H1 (cell line): ENCODE measurements around the gene ST6GALNAC4. TPM values are rescaled to one million over a fixed set of nuclear protein-coding genes. Genes with fewer than 3 reads are reported as not detected.

ENCODE experiments used
- CTCF ChIA-PET: fragments of 300-600 bp; sonication (Branson Sonifier 250); formaldehyde crosslinking; loops from one replicate; lab custom pipeline; 2021; ENCODE audit not compliant: partially characterized antibody; lab: Charles Lee
- POLR2A ChIA-PET: fragments of 300-600 bp; sonication (Branson Sonifier 250); formaldehyde crosslinking; loops from one replicate; lab custom pipeline; 2021; ENCODE audit warnings: inconsistent platforms; ENCODE audit not compliant: partially characterized antibody; lab: Charles Lee
- DNase-seq, 2 experiments: peaks; one replicate each; pipeline versions ENCODE4 v3.0.0 to v3.0.0-alpha.2; 2010 to 2022; ENCODE audit warnings: low spot score in 2 of 2, low read depth in 1 of 2, mixed read lengths in 1 of 2
- FAIRE-seq: peaks from 2 replicates; lab custom pipeline; 2011; peaks lifted over from hg19 to GRCh38; lab: Jason Lieb, UNC
- H2AFZ ChIP-seq: 2 replicates; pipeline ENCODE4 v1.8.1; 2012; ENCODE audit warnings: low read length, inconsistent platforms
- H2AK5ac ChIP-seq: 2 replicates; pipeline ENCODE4 v1.6.1; 2013; ENCODE audit warnings: low read depth, low read length
- H2BK120ac ChIP-seq: replicated peaks from 2 replicates; pipeline ENCODE3; 2013; ENCODE audit warnings: low read depth, low read length, inconsistent platforms
- H2BK12ac ChIP-seq: 2 replicates; pipeline ENCODE4 v1.6.1; 2013; ENCODE audit warnings: low read depth, low read length
- H2BK15ac ChIP-seq: 2 replicates; pipeline ENCODE4 v1.6.1; 2013; ENCODE audit warnings: low read length
- H2BK20ac ChIP-seq: 2 replicates; pipeline ENCODE4 v1.6.1; 2013; ENCODE audit warnings: low read length
- H2BK5ac ChIP-seq: 2 replicates; pipeline ENCODE4 v1.6.1; 2013; ENCODE audit warnings: low read depth, low read length
- H3K14ac ChIP-seq: 2 replicates; pipeline ENCODE4 v1.6.1; 2013; ENCODE audit warnings: inconsistent platforms; ENCODE audit not compliant: insufficient read length
- H3K18ac ChIP-seq: 2 replicates; pipeline ENCODE4 v1.6.1; 2013; ENCODE audit warnings: low read length; ENCODE audit errors: extremely low read depth
- H3K23ac ChIP-seq: 2 replicates; pipeline ENCODE4 v1.6.1; 2013; ENCODE audit warnings: inconsistent platforms; ENCODE audit not compliant: insufficient read length
- H3K23me2 ChIP-seq: 2 replicates; pipeline ENCODE4 v1.6.1; 2013; ENCODE audit warnings: low read depth, low read length
- H3K27ac ChIP-seq: 2 replicates; pipeline ENCODE4 v1.6.1; 2011; ENCODE audit warnings: low read depth, low read length, inconsistent platforms
- H3K27me3 ChIP-seq, 4 experiments: replicated peaks in 1 of 4; 1 replicate in 1 of 4; 2 replicates in 3 of 4; pipeline versions ENCODE4 v1.6.1 to v1.8.1; 2011 to 2013; ENCODE audit warnings: low read length in 3 of 4, mild to moderate bottlenecking in 3 of 4, inconsistent platforms in 2 of 4, mixed read lengths in 2 of 4, moderate library complexity in 1 of 4; ENCODE audit not compliant: control insufficient read depth in 3 of 4, insufficient read depth in 3 of 4; ENCODE audit errors: extremely low read depth in 1 of 4
- H3K36me3 ChIP-seq, 4 experiments: 2 replicates each; pipeline versions ENCODE4 v1.6.1 to v1.8.1; 2011 to 2013; ENCODE audit warnings: mild to moderate bottlenecking in 4 of 4, low read length in 3 of 4, moderate library complexity in 2 of 4, control low read depth in 1 of 4, inconsistent platforms in 1 of 4; ENCODE audit not compliant: insufficient read depth in 4 of 4, control insufficient read depth in 2 of 4
- H3K4ac ChIP-seq: replicated peaks from 2 replicates; pipeline ENCODE3; 2013; ENCODE audit warnings: low read length, low read depth, mixed read lengths, inconsistent platforms; ENCODE audit not compliant: insufficient read length
- H3K4me1 ChIP-seq, 4 experiments: replicated peaks in 1 of 4; 1 replicate in 1 of 4; 2 replicates in 3 of 4; pipeline versions ENCODE4 v1.6.1 to v1.8.1; 2011 to 2013; ENCODE audit warnings: low read length in 3 of 4, inconsistent platforms in 2 of 4, mixed read lengths in 1 of 4; ENCODE audit not compliant: insufficient read depth in 4 of 4, control insufficient read depth in 3 of 4
- H3K4me2 ChIP-seq, 2 experiments: 2 replicates each; pipeline versions ENCODE4 v1.6.1 to v1.8.1; 2011 to 2013; ENCODE audit warnings: low read depth in 2 of 2, low read length in 2 of 2, control low read depth in 1 of 2, inconsistent platforms in 1 of 2, mild to moderate bottlenecking in 1 of 2; ENCODE audit not compliant: insufficient read depth in 1 of 2
- H3K4me3 ChIP-seq, 4 experiments: fragments of 200-600, 300-600 bp in 1 of 4; sonication (generic), shearing (Covaris generic), sonication (Bioruptor Twin) in 1 of 4; 2 replicates each; pipeline versions ENCODE4 v1.5.1 to v1.8.1; 2011 to 2016; ENCODE audit warnings: low read length in 4 of 4, low read depth in 3 of 4, control low read depth in 2 of 4, inconsistent platforms in 2 of 4, mild to moderate bottlenecking in 2 of 4, mixed read lengths in 1 of 4, moderate library complexity in 1 of 4; ENCODE audit not compliant: insufficient read depth in 2 of 4; ENCODE audit errors: extremely low read depth in 1 of 4
- H3K56ac ChIP-seq: replicated peaks from 2 replicates; pipeline ENCODE3; 2013; ENCODE audit warnings: low read depth, mild to moderate bottlenecking, mixed read lengths, low read length, inconsistent platforms; ENCODE audit not compliant: insufficient read length
- H3K79me1 ChIP-seq: 2 replicates; pipeline ENCODE4 v1.6.1; 2013; ENCODE audit warnings: low read depth, low read length, control low read depth
- H3K79me2 ChIP-seq, 2 experiments: 2 replicates each; pipeline versions ENCODE4 v1.6.1 to v1.8.1; 2012 to 2013; ENCODE audit warnings: low read length in 2 of 2, mild to moderate bottlenecking in 2 of 2, inconsistent platforms in 1 of 2; ENCODE audit not compliant: insufficient read depth in 2 of 2, control insufficient read depth in 1 of 2
- H3K9ac ChIP-seq, 4 experiments: replicated peaks in 1 of 4; 1 replicate in 1 of 4; 2 replicates in 3 of 4; pipeline versions ENCODE4 v1.6.1 to v1.8.1; 2011 to 2013; ENCODE audit warnings: low read depth in 3 of 4, low read length in 3 of 4, control low read depth in 2 of 4, mild to moderate bottlenecking in 2 of 4, moderate library complexity in 2 of 4, inconsistent platforms in 1 of 4; ENCODE audit errors: extremely low read depth in 1 of 4
- H3K9me3 ChIP-seq, 2 experiments: 2 replicates each; pipeline versions ENCODE4 v1.6.1 to v1.8.1; 2012 to 2013; ENCODE audit warnings: mild to moderate bottlenecking in 2 of 2, moderate library complexity in 2 of 2, control low read depth in 1 of 2, inconsistent platforms in 1 of 2, low read depth in 1 of 2, low read length in 1 of 2, mixed read lengths in 1 of 2; ENCODE audit not compliant: insufficient read depth in 2 of 2
- H4K20me1 ChIP-seq, 2 experiments: replicated peaks in 1 of 2; 2 replicates each; pipeline versions ENCODE3 to v1.8.1; 2011 to 2013; ENCODE audit warnings: inconsistent platforms in 2 of 2, low read length in 2 of 2, mild to moderate bottlenecking in 1 of 2; ENCODE audit not compliant: insufficient read depth in 2 of 2, control insufficient read depth in 1 of 2
- H4K5ac ChIP-seq: 2 replicates; pipeline ENCODE4 v1.6.1; 2013; ENCODE audit warnings: low read length, low read depth, mixed read lengths, inconsistent platforms; ENCODE audit not compliant: insufficient read length
- H4K8ac ChIP-seq: 2 replicates; pipeline ENCODE4 v1.8.0; 2013; ENCODE audit warnings: mild to moderate bottlenecking, moderate library complexity, low read length, inconsistent platforms; ENCODE audit not compliant: insufficient read depth; ENCODE audit errors: extremely low read depth
- H4K91ac ChIP-seq: replicated peaks from 2 replicates; pipeline ENCODE3; 2013; ENCODE audit warnings: low read length, mixed read lengths, inconsistent platforms; ENCODE audit not compliant: insufficient read length
- BCL11A ChIP-seq, 2 experiments: IDR thresholded peaks; one replicate each; pipeline ENCODE4 v1.6.1; 2011; ENCODE audit warnings: low read depth in 2 of 2, low read length in 2 of 2, mild to moderate bottlenecking in 2 of 2
- CBX5 ChIP-seq: fragments of 300-800, 300-1000 bp; sonication (generic); IDR thresholded peaks from 2 replicates; pipeline ENCODE4 v1.7.1; 2016; ENCODE audit warnings: antibody characterized with exemption, low read length, low read depth
- HDAC2 ChIP-seq, 2 experiments: fragments of 300-600 bp in 1 of 2; sonication (generic) in 1 of 2; IDR thresholded peaks; 2 replicates each; pipeline ENCODE4 v1.6.1; 2011 to 2012; ENCODE audit warnings: low read depth in 2 of 2, low read length in 2 of 2, mild to moderate bottlenecking in 2 of 2, moderate library complexity in 2 of 2, borderline replicate concordance in 1 of 2, inconsistent platforms in 1 of 2
- KDM4A ChIP-seq: IDR thresholded peaks from one replicate; pipeline ENCODE4 v1.7.1; 2012; ENCODE audit warnings: low read depth, mild to moderate bottlenecking, moderate library complexity, low read length, inconsistent platforms; ENCODE audit not compliant: severe bottlenecking
- TAF7 ChIP-seq: optimal IDR thresholded peaks from 2 replicates; pipeline ENCODE3; 2011; ENCODE audit warnings: low read depth, mild to moderate bottlenecking, inconsistent platforms, low read length, moderate library complexity, borderline replicate concordance
- WGBS, 2 experiments: shearing (Covaris generic) in 1 of 2; methylation state at CpG; one replicate each; pipeline versions ENCODE4 v1.1.6 to v1.1.7; 2013 to 2015; ENCODE audit warnings: low lambda C conversion rate in 2 of 2, mixed read lengths in 2 of 2, inconsistent platforms in 1 of 2, low coverage in 1 of 2, missing lambda C conversion rate in 1 of 2; ENCODE audit not compliant: insufficient replicate concordance in 2 of 2, insufficient coverage in 1 of 2, insufficient read length in 1 of 2; ENCODE audit errors: extremely low coverage in 1 of 2, missing lambda C conversion rate in 1 of 2; 5-methylcytosine and 5-hydroxymethylcytosine counted together
- polyA plus RNA-seq, 7 experiments: library from polyadenylated mRNA; depleted of rRNA in 3 of 7; stranded (reverse) in 5 of 7; unstranded in 2 of 7; fragments of >200 nt in 5 of 7; fragments of 200-250 nt in 2 of 7; gene quantifications; 1 replicate in 5 of 7; 2 replicates in 1 of 7; 4 replicates in 1 of 7; pipeline versions ENCODE4 v1.2.1 to v1.2.3, GENCODE V29; 2011 to 2013; ENCODE audit warnings: missing spikeins in 2 of 7, mixed read lengths in 2 of 7
- total RNA-seq: library from RNA; stranded (reverse); fragmentation: NEBNext Ultra II Directional; extraction: Animal tissue kit (Norgen Biotek cat#: 25700); gene quantifications from 2 replicates; pipeline ENCODE4 v1.2.1, GENCODE V29; 2021

ST6GALNAC4 gene
- total and polyA plus RNA-seq, 2 of the 8 experiments (the other 6 are each of a cell fraction or from before 2014, with no cell fraction given) = 21.8 to 34.1 TPM

GRCh38 chr9:127883959-127884358, 32.9 kb downstream of the ST6GALNAC4 start:
- 90% methylated on average over 7 of the region's 7 CpGs; no CpG with 5 or more reads in 1 of the 2 experiments for WGBS, 2 experiments
- FAIRE-seq = no peak
- H3K27ac ChIP-seq = no peak overlapping the region
- TF ChIP-seq BCL11A (IDR thresholded peaks at IDR 0.05; ENCODE audit: low read depth in 2 of 2, low read length in 2 of 2) = no peak
- no peak for TF ChIP-seq CBX5
- TF ChIP-seq HDAC2 (IDR thresholded peaks at IDR 0.05; ENCODE audit: borderline replicate concordance in 1 of 2, low read depth in 2 of 2, low read length in 2 of 2) = no peak
- TF ChIP-seq TAF7 = no peak
- TF ChIP-seq KDM4A = no peak

More at GRCh38 chr9:127883959-127884358, 32.9 kb downstream of the ST6GALNAC4 start:
- no peaks in the 10 kb centered on the region; a peak in 3 of 7 replicates for H3K4me1 ChIP-seq
- no peak overlapping the region for H2BK20ac ChIP-seq
- H3K56ac ChIP-seq = no peak overlapping the region
- no peak overlapping the region for H3K4ac ChIP-seq
- no peaks in the 10 kb centered on the region for H3K79me2 ChIP-seq
- CTCF ChIA-PET = interaction anchor here (0.8 to 2.7 kb wide), 5 partner anchors 10 to 149 kb away, joined by 3 to 11 read pairs (median 7); partner anchors contain the start of gene TOR2A
- H3K9me3 ChIP-seq = no peaks in the 10 kb centered on the region
- no peaks in the 10 kb centered on the region for H3K23me2 ChIP-seq
- no peak overlapping the region for H2BK120ac ChIP-seq
- H3K4me2 ChIP-seq = no peak overlapping the region
- H2AK5ac ChIP-seq = no peak overlapping the region
- H3K9ac ChIP-seq = no peak overlapping the region; a peak in 1 of 7 replicates
- peaks cover 0 to 14% (median 8%) of the 10 kb centered on the region in 4 experiments; a peak in 4 of 8 replicates for H3K36me3 ChIP-seq
- H4K8ac ChIP-seq = peak overlapping the region; percentile 68; the same call in 1 of the 2 replicates
- no peaks in the 10 kb centered on the region for H3K79me1 ChIP-seq
- POLR2A ChIA-PET = interaction anchor here (0.7 to 8.6 kb wide), 3 partner anchors 12 to 99 kb away, joined by 3 to 91 read pairs (median 3); partner anchors contain the start of gene ST6GALNAC6
- H3K18ac ChIP-seq = no peak overlapping the region
- no peak overlapping the region for H4K5ac ChIP-seq
- no peaks in the 10 kb centered on the region for H3K27me3 ChIP-seq
- no peak overlapping the region for H3K4me3 ChIP-seq
- no peak overlapping the region for H2BK5ac ChIP-seq
- H4K91ac ChIP-seq = no peak overlapping the region
- no peak overlapping the region for H2BK15ac ChIP-seq
- no peak for DNase-seq
- H3K23ac ChIP-seq = no peak overlapping the region
- no peak overlapping the region for H2BK12ac ChIP-seq
- no peak overlapping the region for H2AFZ ChIP-seq
- H4K20me1 ChIP-seq = peaks cover 0 to 2% of the 10 kb centered on the region in 2 experiments
- no peak overlapping the region for H3K14ac ChIP-seq
